Kasumi-1 (cell line): ENCODE results near the gene DLX5.
"Not testable (repeated sequence)": the region's sequence is repeated elsewhere in the genome, so short reads cannot be mapped to it uniquely, and the experiment has no call there.

ENCODE experiments used
- DNase-seq, 2 experiments: peaks; one replicate each; lab custom pipeline; 2025; lab: John Stamatoyannopoulos, UW

Gene DLX5

DNA sequence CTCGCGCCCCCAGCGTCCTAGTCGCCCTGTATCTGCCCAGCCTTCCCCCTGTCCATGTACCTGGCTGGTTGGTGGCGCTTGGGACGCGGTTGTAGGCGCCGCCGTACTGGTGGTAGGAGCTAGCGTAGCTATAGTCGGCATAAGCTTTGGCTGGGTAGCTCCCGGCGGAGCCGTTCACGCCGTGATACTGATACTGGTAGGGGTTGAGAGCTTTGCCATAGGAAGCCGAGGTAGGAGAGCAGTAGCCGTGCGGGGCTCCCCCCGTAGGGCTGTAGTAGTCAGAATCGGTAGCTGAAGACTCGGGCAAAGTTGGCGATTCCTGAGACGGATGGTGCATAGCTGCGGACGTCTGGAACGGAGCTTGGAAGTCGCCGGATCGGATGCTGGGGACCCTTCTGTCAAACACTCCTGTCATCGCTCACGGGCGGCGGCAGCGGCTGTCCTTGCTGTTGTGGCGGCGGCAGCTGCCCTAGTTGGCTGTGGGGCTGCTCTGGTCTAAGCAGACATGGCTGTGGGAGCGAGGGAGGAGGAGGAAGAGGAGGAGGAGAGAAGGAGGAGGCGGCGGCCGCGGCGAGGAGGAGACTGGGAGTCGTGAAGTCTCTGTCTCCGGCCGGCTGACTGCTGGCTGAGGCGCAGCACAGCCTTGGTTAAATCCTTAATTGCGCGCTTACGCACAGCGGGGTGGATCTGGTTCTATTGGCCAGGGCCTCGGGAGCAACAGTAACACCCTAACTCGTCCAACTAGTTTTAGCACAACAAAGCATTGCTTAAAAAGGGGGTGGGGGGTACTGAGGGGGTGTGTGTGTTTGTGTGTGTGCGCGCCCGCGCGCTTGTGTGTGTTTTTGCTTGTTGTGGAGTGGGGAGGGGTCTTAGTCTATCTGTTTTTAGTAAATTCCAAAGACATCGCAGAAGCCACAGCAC is at the start of gene DLX5:
Gene DLX5 (minus strand): TSS at position 623 of the 921 bp plus-strand sequence. CDS start 208 bp downstream, at position 415.
- DNase-seq: no peak

- not testable (repeated sequence) for DNase-seq
These were observed 47.4 kb upstream of the DLX5 start for GRCh38 chr7:97072025-97072424.

- DNase-seq: peak; percentile 59 to 71
These were observed 40.4 kb upstream of the DLX5 start for GRCh38 chr7:97064972-97065587.

GRCh38 chr7:97064020-97064419 is 39.4 kb upstream of the DLX5 start:
- DNase-seq: no peak

DNA sequence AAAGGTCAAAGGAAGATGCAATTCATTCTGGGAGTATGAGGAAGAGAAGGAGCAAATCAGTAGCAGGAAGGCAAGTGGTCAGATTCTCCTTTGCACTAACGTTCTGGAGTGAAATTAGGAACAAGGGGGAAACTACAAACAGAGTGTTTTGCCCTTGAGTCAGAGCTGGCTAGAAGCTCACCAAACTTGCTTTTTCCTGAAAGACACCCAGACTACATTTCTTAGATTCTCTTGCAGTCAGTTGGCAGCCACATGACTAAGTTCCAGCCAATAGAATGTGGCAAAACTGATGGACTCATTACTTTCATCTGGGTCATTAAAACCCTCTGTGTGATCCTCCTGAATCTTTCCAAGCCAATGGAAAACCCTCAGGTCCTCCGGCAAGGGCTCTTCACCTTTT is 18.6 kb upstream of the DLX5 start:
- no peak for DNase-seq

GRCh38 chr7:97039374-97040065 is 14.9 kb upstream of the DLX5 start:
- DNase-seq: no peak

GRCh38 chr7:97034213-97034852 is 9.7 kb upstream of the DLX5 start:
- DNase-seq: not testable (repeated sequence)

- peak; percentile 79 to 88 for DNase-seq
These were observed 3.0 kb upstream of the DLX5 start for GRCh38 chr7:97027427-97028234.

DNA sequence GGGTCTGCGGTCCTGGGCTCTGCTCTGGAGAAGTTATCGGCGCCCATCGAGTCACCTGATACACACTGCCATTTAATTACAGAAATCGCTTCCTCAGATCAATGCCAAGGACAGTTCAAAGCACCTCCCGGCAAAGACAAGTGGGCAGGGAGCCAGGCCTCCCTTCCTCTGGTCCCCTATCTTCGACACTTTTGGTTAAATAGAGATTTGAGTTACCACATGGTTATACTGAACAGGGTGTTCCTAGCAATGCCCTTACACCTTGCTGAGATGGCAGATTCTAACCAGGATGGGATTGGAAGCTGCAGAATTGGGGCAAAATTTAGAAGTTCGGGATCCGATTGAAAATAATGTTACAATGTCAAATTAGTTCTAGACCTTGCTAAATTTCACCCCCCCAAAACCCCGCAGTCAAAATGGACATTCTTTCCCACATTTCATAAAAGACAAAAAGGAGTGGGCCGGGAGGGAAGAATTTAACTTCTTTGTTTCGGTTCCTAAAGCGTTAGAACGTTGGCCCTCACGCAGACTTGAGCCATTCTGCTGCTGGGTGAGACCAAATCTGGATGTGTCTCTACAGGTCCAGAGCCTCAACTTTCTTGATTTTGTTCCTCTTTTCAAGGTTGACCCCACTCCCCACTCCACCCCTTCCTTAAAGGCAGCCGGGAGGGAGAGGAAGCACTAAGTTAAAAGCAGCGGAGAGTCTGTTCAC is 2.2 kb upstream of the DLX5 start:
- DNase-seq: peak; percentile 30 to 39

GRCh38 chr7:97025983-97026714 is 1.5 kb upstream of the DLX5 start:
- DNase-seq: peak; percentile 32 to 45

GRCh38 chr7:97025130-97025499 is 484 bp upstream of the DLX5 start:
- no peak for DNase-seq

- DNase-seq: no peak
These were observed 1.9 kb downstream of the DLX5 start for GRCh38 chr7:97022491-97023306.

DNA sequence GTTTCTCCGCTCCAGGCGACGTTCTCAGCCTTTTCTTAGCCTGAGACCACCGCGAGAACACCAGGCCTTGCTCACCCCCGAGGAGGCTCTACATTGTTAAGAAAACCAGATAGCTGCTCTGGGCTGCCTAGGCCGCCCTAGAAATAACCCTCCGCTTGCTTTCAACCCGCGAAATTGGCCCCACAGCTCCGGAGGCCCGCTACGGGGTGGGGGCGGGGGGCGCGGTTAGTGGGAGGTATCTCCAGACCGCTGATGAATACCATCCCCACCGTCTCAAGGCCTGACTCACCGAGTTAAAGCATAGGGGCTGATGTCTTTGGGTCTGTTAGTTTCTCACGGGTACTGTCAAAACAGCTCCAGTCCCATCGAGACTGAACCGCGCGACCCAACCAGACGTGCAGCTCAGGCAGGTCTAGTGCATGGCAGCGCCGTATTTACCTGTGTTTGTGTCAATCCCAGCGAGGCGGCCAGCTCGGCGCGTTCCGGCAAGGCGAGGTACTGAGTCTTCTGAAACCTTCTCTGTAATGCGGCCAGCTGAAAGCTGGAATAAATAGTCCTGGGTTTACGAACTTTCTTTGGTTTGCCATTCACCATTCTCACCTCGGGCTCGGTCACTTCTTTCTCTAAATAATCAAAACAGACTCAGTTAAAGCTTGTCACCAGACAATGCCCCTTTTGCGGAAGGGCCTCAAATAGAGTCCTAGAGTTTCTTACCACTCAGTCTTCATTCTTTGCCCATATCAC is 2.7 kb downstream of the DLX5 start:
- DNase-seq: no peak

GRCh38 chr7:97020996-97021746 is 3.5 kb downstream of the DLX5 start:
- no peak for DNase-seq

DNA sequence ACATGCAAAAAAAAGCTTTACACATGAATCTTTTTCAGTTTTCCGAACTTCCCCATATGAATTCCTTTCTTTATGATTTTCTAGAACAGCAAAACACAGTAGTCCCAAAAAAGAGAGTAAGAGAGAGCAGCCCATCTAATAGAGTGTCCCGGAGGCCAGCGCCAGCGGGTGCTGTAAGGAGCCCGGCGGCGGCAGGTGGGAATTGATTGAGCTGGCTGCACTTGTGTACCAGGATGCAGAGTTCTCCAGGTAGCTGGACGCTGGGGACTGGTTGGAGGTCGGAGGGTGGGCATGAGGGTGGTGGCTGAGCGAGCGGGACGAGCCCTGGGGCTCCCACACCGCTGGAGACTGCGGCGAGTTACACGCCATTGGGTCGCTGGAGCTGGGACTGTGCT is 4.0 kb downstream of the DLX5 start:
- no peak for DNase-seq

DNA sequence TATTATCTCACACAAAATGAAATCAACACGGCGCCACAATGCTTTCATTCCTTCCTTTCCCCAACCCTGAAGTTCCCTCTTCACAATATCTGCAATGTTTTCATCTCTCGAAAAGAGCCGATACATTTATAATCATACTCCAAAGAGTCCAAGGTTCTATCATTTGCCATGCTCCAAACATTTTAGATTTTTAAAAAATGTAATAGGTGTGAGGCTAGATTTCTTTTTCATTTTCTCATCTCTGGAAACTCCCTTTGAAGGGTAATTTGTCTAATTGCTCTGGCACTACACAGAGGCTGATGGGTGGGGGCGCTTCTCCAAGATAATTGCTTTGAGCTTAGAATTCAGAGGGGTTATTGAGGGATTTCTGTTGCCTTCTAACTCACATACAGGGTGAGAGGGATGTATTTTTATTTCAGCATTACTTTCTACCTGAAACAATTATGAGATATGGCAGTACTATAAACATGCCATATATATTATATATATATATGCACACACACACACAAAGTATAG is 4.9 kb downstream of the DLX5 start:
- no peak for DNase-seq

DNA sequence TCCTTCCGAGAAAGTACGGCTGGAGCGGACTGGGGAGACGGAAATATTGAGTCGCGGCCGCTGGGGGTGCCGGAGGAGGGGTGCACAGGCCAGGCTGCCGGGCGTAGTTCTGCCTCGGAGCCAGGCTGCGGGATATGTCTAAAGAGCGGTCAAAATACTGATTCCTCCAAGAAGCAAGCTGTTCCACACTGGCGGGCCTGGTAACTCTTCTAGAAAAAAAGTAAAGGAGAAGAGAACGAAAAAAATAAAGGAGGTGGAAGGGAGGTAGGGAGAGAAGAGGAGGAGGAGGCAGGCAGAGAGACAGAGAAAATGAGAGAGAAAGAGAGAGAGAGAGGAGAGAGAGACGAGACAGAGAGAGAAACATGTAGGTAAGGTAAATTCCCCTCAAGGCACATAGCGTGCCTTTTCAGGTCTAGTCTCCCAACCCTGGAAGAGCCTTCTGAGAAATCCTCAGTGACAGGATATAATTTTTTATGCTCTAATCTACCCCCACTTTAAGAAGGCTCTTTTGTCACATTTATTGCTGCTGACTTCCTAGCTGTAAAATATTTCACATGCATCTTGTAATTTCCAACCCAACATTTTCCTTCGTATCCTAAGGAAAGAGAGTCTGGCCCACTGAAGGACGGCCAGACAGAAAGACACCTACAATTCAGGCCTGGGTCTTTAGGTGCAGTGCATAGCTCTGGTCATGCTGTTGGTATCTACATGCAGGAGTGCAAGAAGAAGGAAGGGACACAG is 5.7 kb downstream of the DLX5 start:
- no peak for DNase-seq
